Measurements from ENCODE around the gene PTPRJ.

The PTPRJ gene

GRCh38 chr11:48101044-48101733 lies 120.8 kb downstream of the PTPRJ start:
- DNase-seq = no peak

GRCh38 chr11:48101958-48102357 lies 121.6 kb downstream of the PTPRJ start:
- no peak for DNase-seq

- DNase-seq = no peak
Observed at GRCh38 chr11:48103621-48104567, 123.5 kb downstream of the PTPRJ start.

- no peak for DNase-seq
Observed at GRCh38 chr11:48104568-48104924, 124.2 kb downstream of the PTPRJ start.

GRCh38 chr11:48105096-48105990 lies 125.0 kb downstream of the PTPRJ start:
- no peak for DNase-seq

- no peak for DNase-seq
Observed at GRCh38 chr11:48106166-48106565, 125.8 kb downstream of the PTPRJ start.

GRCh38 chr11:48107188-48107704 lies 126.9 kb downstream of the PTPRJ start:
- no peak for DNase-seq

GRCh38 chr11:48108231-48109045 lies 128.1 kb downstream of the PTPRJ start:
- no peak for DNase-seq

GRCh38 chr11:48109046-48109666 lies 128.8 kb downstream of the PTPRJ start:
- peak; percentile 83 for DNase-seq

GRCh38 chr11:48110509-48110766 lies 130.1 kb downstream of the PTPRJ start:
- no peak for DNase-seq

- DNase-seq = no peak
Observed at GRCh38 chr11:48111891-48112290, 131.5 kb downstream of the PTPRJ start.

GRCh38 chr11:48114740-48115139 lies 134.4 kb downstream of the PTPRJ start:
- no peak for DNase-seq

- no peak for DNase-seq
Observed at GRCh38 chr11:48116437-48117228, 136.3 kb downstream of the PTPRJ start.

- DNase-seq = no peak
Observed at GRCh38 chr11:48122246-48122645, 141.9 kb downstream of the PTPRJ start.

- no peak for DNase-seq
Observed at GRCh38 chr11:48122656-48123055, 142.3 kb downstream of the PTPRJ start.

- no peak for DNase-seq
Observed at GRCh38 chr11:48123254-48123875, 143.0 kb downstream of the PTPRJ start.

- DNase-seq = no peak
Observed at GRCh38 chr11:48123934-48124755, 143.8 kb downstream of the PTPRJ start.

GRCh38 chr11:48124880-48125279 lies 144.5 kb downstream of the PTPRJ start:
- DNase-seq = no peak

GRCh38 chr11:48125866-48126265 lies 145.5 kb downstream of the PTPRJ start:
- DNase-seq = no peak

All from NCI-H1694 treated with DMSO at 0.1 percent for 48 hours (cell line).